GM18502 (cell line): Measurements from ENCODE around the gene STT3B.

ENCODE experiments used
- ATAC-seq: cut with Tn5 transposase; IDR thresholded peaks from one replicate; pipeline ENCODE4 v1.9.1; 2021; ENCODE audit warnings: mild to moderate bottlenecking; ENCODE audit not compliant: unreplicated experiment, poor library complexity

The STT3B gene

GRCh38 chr3:31680072-31680870 is 147.5 kb downstream of the STT3B start:
- no peak for ATAC-seq
